Hepatocyte (in vitro differentiated cells): ENCODE measurements around the gene TYRP1. TPM values are rescaled to one million over a fixed set of nuclear protein-coding genes. Genes with fewer than 3 reads are reported as not detected.

Source experiments
- DNase-seq: peaks from one replicate; pipeline ENCODE4 v3.0.0-alpha.2; 2016; ENCODE audit warnings: low spot score
- H2AFZ ChIP-seq: fragments of 200-600 bp; sonication (generic); 2 replicates; pipeline ENCODE4 v1.6.0; 2016; ENCODE audit warnings: antibody characterized with exemption, mild to moderate bottlenecking
- H3K27ac ChIP-seq: fragments of 200-600 bp; sonication (generic); 2 replicates; pipeline ENCODE4 v1.5.1; 2016; ENCODE audit warnings: mild to moderate bottlenecking
- H3K27me3 ChIP-seq: fragments of 200-600 bp; sonication (generic); 2 replicates; pipeline ENCODE4 v1.6.1; 2016
- H3K36me3 ChIP-seq: fragments of 200-600 bp; sonication (generic); replicated peaks from 2 replicates; pipeline ENCODE4 v1.5.1; 2016; ENCODE audit warnings: low read depth; ENCODE audit not compliant: insufficient read depth
- H3K4me1 ChIP-seq: fragments of 200-600 bp; sonication (generic); 2 replicates; pipeline ENCODE4 v1.5.1; 2016; ENCODE audit warnings: mild to moderate bottlenecking, moderate library complexity; ENCODE audit not compliant: insufficient read depth
- H3K4me2 ChIP-seq: fragments of 200-600 bp; sonication (generic); 2 replicates; pipeline ENCODE4 v1.6.0; 2016
- H3K4me3 ChIP-seq: fragments of 200-600 bp; sonication (generic); 2 replicates; pipeline ENCODE4 v1.5.1; 2016; ENCODE audit warnings: mild to moderate bottlenecking
- H3K79me2 ChIP-seq: fragments of 200-600 bp; sonication (generic); 2 replicates; pipeline ENCODE4 v1.6.0; 2017; ENCODE audit warnings: mild to moderate bottlenecking
- H3K9me2 ChIP-seq: fragments of 200-600 bp; sonication (generic); replicated peaks from 2 replicates; pipeline ENCODE4 v1.6.0; 2017; ENCODE audit warnings: mild to moderate bottlenecking; ENCODE audit not compliant: insufficient read depth
- H3K9me3 ChIP-seq: fragments of 200-600 bp; sonication (generic); 2 replicates; pipeline ENCODE4 v1.5.1; 2016; ENCODE audit warnings: low read depth, mild to moderate bottlenecking
- H4K20me1 ChIP-seq: fragments of 200-600 bp; sonication (generic); 2 replicates; pipeline ENCODE4 v1.6.0; 2016; ENCODE audit warnings: mild to moderate bottlenecking; ENCODE audit not compliant: insufficient read depth, poor library complexity, severe bottlenecking
- CTCF ChIP-seq: fragments of 200-600 bp; sonication (generic); IDR thresholded peaks from 2 replicates; pipeline ENCODE4 v1.5.1; 2016; ENCODE audit warnings: antibody characterized with exemption, mild to moderate bottlenecking; ENCODE audit not compliant: poor library complexity
- EZH2 ChIP-seq: fragments of 200-600 bp; sonication (generic); IDR thresholded peaks from 2 replicates; pipeline ENCODE4 v1.6.1; 2016; ENCODE audit warnings: antibody characterized with exemption, mild to moderate bottlenecking, borderline replicate concordance
- EZH2phosphoT487 ChIP-seq: fragments of 200-600 bp; sonication (generic); IDR thresholded peaks from one replicate; pipeline ENCODE4 v1.6.1; 2018; ENCODE audit warnings: antibody characterized with exemption, mild to moderate bottlenecking, low read depth, moderate library complexity; ENCODE audit not compliant: unreplicated experiment, severe bottlenecking
- WGBS: methylation state at CpG from one replicate; pipeline ENCODE4 v1.1.6; 2016; ENCODE audit warnings: low lambda C conversion rate; ENCODE audit errors: missing lambda C conversion rate; 5-methylcytosine and 5-hydroxymethylcytosine counted together
- polyA plus RNA-seq: library from polyadenylated mRNA; unstranded; fragments of >200 nt; fragmentation: Nextera tagmentation; extraction: Ambion mirVana; gene quantifications from 2 replicates; pipeline ENCODE4 v1.2.1, GENCODE V29; 2016
- total RNA-seq: library from RNA; depleted of rRNA; stranded (reverse); fragments of >200 nt; gene quantifications from 2 replicates; pipeline ENCODE4 v1.2.3, GENCODE V29; 2014

The TYRP1 gene
- total and polyA plus RNA-seq, 2 experiments from 2014 or later: 6.4 to 8.6 TPM

DNA sequence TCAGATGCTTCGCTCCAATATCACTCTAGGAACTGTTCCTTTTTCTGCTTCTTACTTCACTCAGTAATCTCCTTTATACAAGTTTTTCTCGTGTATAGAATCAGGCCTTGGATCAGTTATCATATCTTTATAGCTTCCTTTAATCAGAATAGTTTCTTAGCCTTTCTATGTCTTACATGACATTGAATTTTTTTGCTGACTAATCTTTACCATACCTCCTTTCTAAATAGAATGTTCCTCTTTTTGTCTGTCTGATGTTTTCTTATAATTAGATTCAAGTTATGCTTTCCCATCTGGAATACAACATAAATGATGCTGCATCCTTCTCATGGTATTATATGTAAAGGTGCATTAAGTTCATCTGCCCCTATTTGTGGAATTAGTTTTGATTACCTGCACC lies 40.2 kb upstream of the TYRP1 start:
- Histone ChIP-seq H3K27me3 (no peaks in the 10 kb centered on the region), H3K4me3 (no peak overlapping the region), H4K20me1 (no peaks in the 10 kb centered on the region), H3K4me2 (no peak overlapping the region), H3K4me1 (no peaks in the 10 kb centered on the region), H3K9me3 (no peaks in the 10 kb centered on the region), H3K36me3 (no peaks in the 10 kb centered on the region), H3K79me2 (no peaks in the 10 kb centered on the region), H3K9me2 (no peaks in the 10 kb centered on the region), H3K27ac (no peak overlapping the region), H2AFZ (no peak overlapping the region)
- no peak for TF ChIP-seq EZH2phosphoT487
- TF ChIP-seq CTCF: no peak
- no peak for TF ChIP-seq EZH2
- DNase-seq: no peak
- WGBS: 33% methylated on average over 2 of the region's 2 CpGs

DNA sequence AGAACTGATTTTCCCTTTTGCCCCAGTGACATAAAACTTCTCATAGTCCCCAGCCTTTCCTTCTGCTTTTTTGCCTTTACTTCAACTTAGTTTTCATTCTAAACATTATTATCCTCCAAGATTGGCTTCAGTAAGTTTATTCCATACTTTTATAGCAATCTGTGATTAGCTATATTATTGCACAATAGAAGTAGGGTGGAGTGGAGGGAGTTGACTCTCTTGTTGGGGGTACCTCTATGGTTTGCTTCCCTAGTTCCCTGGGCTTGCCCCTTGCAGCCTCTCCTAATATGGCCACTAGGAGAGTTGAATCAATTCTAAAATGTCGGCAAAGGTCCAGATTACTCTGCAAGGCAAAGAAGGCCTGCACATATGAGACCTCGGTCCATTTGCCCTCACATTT lies 36.4 kb upstream of the TYRP1 start:
- no peaks in the 10 kb centered on the region for H3K9me3 ChIP-seq
- no peaks in the 10 kb centered on the region for H3K36me3 ChIP-seq
- whole genome bisulfite sequencing: 91% methylated on average over 2 of the region's 2 CpGs
- H3K4me1 ChIP-seq: no peaks in the 10 kb centered on the region
- DNase-seq: no peak
- TF ChIP-seq CTCF (no peak), EZH2phosphoT487 (no peak), EZH2 (no peak)
- H3K9me2 ChIP-seq: no peaks in the 10 kb centered on the region
- H4K20me1 ChIP-seq: no peaks in the 10 kb centered on the region
- H3K4me3 ChIP-seq: no peak overlapping the region
- no peaks in the 10 kb centered on the region for H3K27me3 ChIP-seq
- no peak overlapping the region for H2AFZ ChIP-seq
- H3K27ac ChIP-seq: no peak overlapping the region
- H3K79me2 ChIP-seq: no peaks in the 10 kb centered on the region
- no peak overlapping the region for H3K4me2 ChIP-seq

DNA sequence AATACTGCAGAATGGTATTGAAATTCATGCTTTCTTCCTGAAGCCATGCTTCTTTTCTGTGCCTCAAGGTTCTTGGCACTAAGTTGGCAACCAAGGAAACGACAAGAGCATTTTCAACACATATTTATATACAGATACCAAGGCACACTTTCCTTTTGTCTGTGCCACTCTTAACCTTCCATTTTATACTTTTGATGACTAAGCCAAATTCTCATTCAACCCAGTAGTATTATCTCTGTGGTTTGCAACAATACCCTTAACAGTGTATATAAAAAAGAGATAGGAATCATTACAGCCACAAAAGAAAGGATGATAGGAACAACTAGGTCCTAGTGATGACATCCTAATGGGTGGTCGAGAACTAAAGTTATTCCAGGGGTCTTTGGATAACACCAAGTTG lies 36.0 kb upstream of the TYRP1 start:
- Histone ChIP-seq H3K9me2 (no peaks in the 10 kb centered on the region), H3K27me3 (no peaks in the 10 kb centered on the region), H3K36me3 (no peaks in the 10 kb centered on the region), H2AFZ (no peak overlapping the region), H3K79me2 (no peaks in the 10 kb centered on the region), H3K4me2 (no peak overlapping the region), H3K4me3 (no peak overlapping the region), H3K4me1 (no peaks in the 10 kb centered on the region), H4K20me1 (no peaks in the 10 kb centered on the region), H3K9me3 (no peaks in the 10 kb centered on the region), H3K27ac (no peak overlapping the region)
- no peak for DNase-seq
- no peak for TF ChIP-seq EZH2phosphoT487
- TF ChIP-seq EZH2: no peak
- no peak for TF ChIP-seq CTCF
- WGBS: 88% methylated on average over 2 of the region's 2 CpGs

GRCh38 chr9:12657998-12658397 lies 35.2 kb upstream of the TYRP1 start:
- H3K79me2 ChIP-seq: no peaks in the 10 kb centered on the region
- H3K27me3 ChIP-seq: no peaks in the 10 kb centered on the region
- H3K9me3 ChIP-seq: no peaks in the 10 kb centered on the region
- no peak for TF ChIP-seq CTCF
- TF ChIP-seq EZH2phosphoT487: no peak
- TF ChIP-seq EZH2: no peak
- H4K20me1 ChIP-seq: no peaks in the 10 kb centered on the region
- no peak overlapping the region for H3K27ac ChIP-seq
- H3K4me1 ChIP-seq: no peaks in the 10 kb centered on the region
- no peak overlapping the region for H3K4me2 ChIP-seq
- H3K9me2 ChIP-seq: no peaks in the 10 kb centered on the region
- 84% methylated on average over 4 of the region's 4 CpGs for WGBS
- H2AFZ ChIP-seq: no peak overlapping the region
- H3K36me3 ChIP-seq: no peaks in the 10 kb centered on the region
- DNase-seq: no peak
- H3K4me3 ChIP-seq: no peak overlapping the region
